Suppressor macrophage (primary cell): ENCODE measurements around the gene GZMB.
"Not testable (repeated sequence)": the region's sequence is repeated elsewhere in the genome, so short reads cannot be mapped to it uniquely, and the experiment has no call there.

Experiments
- DNase-seq, 4 experiments: peaks; one replicate each; pipeline ENCODE4 v3.0.0-alpha.2; 2020 to 2022
- total RNA-seq, 17 experiments: gene quantifications; one replicate each; lab custom pipeline; 2026; ENCODE audit warnings: mixed read lengths in 6 of 17, inconsistent platforms in 3 of 17; lab: John Stamatoyannopoulos, UW

The GZMB gene, protein sequence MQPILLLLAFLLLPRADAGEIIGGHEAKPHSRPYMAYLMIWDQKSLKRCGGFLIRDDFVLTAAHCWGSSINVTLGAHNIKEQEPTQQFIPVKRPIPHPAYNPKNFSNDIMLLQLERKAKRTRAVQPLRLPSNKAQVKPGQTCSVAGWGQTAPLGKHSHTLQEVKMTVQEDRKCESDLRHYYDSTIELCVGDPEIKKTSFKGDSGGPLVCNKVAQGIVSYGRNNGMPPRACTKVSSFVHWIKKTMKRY
- total RNA-seq: 0 to 1.5 (median 0.07) reads per million in 17 experiments

DNA sequence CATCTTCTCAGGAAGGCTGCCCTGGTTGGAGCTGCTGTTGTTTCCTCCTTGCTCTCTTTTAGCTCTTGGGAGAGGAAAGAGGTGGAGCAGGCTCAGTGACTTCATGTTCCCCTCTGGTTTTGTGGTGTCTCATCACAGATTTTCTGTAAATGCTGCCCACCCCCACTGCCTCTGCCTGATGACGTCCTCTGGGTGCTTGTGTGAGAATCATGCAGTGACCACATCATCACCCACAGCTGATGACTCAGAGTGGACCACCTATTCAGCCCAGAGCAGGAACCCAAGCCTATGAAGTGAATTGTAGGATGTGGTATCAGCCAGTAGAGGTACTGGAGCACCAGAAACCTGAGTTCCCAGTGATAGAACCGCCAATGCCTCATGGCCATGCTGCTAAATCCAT lies at the start of gene GZMB:
Gene GZMB, minus strand, starts transcription at position 33 of the 400 bp plus-strand sequence. Its CDS starts 30 bp downstream, at position 3.
- DNase-seq: peak; percentile 27 to 51 (median 30)

DNA sequence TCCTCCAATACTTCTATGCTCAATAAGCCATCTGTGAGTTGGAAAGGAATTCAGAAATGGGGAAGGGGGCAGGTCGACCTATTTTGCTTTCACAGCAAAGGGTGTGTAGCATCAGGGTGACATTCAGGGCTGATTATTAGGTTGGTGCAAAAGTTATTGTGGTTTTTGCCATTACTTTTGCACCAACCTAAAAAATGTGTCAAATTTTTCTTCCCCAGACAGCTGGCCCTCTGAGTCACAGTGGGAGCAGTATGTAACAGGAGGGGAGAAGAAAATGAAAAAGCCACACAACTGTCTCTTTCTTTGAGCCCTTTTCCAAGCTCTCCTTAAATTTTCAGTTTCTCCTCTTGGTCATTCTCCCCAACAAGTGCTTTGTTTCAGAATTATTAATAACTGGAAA lies 47.1 kb upstream of the GZMB start:
- DNase-seq: no peak

DNA sequence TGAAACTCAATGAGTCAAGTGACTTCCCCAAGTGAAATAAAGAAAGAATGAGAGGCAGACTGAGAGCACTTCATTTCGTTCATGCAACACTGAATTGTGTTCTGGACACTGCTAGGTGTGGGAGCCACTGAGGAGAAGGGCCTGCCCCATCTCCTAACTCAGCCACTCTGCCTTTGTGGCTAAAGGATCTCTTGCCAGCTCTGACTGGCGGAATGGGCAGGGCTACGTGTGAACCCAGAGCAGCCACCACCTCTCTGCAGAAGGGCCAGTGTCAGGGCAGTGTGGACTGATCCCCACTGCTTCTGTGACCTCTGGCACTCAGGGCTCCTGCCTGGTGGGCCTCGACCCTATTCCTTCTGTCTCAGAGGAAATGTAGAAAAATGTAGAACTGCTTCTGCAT lies 46.5 kb upstream of the GZMB start:
- DNase-seq: no peak

DNA sequence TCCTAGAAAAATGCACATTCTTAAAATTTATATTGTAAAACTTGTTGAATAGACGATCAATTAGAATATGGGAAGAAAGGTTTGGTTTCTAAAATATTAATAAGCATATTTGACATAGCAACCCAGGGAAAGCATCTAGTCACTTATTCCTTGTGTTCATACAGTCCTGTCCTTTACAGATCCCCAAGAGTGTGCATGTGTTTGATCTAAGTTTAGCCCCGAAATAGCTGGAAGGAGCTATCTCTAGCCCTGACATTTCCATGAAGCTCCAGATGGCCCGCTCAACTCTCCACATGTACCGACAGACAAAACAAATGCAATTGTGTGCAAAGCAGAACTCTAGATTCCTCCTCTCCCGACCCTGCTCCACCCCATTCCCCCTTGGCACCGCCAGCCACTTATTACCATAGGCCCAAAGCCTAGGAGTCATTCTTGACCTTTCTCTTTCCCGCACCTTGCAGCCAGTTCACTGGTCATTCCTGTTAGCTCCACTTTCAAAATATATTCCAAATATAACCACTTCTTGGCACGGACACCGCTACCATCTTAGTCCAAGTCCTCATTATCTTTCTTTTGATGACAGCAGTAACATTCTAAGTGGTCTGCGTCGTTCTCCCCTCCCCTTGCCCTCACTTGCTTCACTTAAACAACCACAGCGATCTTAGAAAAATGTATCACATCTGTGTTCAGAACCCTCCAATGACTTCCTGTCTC lies 45.4 kb upstream of the GZMB start:
- no peak for DNase-seq

DNA sequence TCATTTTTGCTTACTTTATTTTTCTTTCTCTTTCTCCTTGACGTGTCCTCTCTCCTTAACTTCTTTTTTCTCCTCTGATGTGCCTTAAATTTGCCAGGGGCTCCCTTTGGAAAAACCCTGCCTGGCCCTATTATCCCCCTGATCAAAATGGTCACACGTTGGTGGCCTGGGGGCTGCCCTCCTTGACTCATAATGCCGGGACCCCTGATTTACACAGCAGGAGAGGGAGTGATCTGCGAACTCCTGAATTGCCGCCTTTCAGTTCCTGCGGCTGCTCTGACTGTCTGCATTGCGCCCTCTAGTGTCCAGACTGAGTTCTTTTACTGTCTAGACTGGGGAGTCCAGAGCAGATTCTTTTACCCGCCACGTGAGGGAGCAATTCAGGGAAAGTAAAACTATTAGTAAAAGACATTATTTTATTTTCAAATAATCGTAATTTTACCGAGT lies 44.8 kb upstream of the GZMB start:
- peak; percentile 89 to 95 (median 92) for DNase-seq

DNA sequence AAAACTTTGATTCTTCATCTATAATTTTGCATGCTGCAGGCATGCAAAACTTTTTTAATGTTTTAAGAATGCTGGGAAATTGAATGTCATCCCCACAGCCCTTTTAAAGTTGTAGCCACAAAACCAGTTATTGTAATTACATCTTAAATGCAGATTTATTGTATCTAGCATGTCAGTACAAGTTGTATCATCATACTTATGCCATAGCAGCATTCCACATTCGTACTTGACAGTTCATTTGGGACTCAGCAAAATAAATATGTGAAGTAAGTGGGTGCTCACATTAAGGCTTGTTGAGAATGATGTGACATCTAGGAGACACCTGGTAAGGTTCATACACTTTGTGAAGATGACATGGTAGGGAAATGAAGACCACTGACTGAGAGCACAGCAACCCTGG lies 44.0 kb upstream of the GZMB start:
- DNase-seq: no peak

DNA sequence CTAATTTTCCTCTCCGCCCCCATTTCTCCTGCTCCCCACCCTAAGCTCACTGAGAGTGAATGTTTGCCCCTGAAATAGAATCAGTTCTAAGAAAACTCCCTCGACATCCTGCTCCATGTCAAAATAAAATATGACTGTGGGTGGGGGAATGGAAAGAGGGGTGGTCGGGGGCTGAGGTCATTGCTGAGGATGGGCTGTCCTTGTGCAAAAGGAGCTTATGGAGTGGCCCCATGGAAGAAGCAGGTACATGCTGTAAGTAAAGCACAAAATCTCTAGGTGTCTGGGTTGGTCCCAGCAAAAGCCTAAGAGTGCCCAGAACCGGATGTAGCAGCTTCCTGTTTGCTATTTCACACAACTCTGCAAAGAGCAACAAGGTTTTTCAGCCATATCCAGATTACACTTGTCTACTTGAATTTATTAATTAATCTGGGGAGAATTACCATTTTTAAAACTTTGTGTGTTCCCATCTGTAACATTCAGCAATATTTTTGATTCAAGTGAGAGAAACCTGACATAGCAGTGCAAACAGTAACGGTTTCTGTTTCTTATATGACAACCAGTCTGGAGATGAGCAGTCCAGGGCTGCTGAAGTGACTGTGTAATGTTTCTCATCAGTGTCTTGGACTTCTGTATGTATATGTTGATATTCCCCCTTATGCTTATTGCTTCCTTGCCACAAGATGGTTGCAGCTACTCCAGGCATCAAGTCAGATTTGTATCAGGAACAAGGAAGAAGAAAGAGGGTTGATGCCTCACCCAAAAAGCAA lies 40.4 kb upstream of the GZMB start:
- DNase-seq: peak; percentile 17 to 49 (median 38)

DNA sequence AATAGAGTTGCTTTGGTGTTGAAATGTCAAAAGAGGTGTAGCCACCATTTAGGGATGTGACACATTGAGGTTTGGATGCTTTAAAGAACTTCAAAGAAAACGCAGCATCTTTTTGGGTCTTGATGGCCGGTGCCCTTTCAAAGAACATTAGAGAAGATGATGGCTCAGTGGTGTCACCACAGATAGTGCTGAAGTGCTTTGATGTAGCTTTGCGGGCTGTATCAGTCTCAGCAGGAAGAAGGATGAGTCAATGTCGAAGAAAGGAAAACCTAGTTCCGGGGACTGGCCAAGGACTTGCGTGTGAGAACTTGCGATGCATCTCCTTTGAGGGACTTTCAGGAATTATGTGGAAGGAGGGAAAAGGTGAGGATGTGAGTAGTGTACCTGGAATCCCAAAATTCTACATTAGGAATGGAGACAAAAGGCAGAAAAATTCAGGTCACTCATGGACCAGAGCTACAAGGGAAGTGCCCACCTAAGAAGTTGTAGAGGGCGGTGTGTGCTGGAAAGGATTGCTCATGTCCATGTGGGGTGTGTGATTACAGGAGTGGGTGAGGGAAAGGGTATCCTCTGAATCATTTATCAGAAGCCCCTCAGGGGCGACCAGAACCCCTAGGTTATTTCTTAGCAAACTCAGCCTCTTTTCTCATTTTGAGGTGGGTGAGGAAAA lies 39.7 kb upstream of the GZMB start:
- DNase-seq: peak in 3 of 4 experiments; percentile 39 to 44 (median 40)

DNA sequence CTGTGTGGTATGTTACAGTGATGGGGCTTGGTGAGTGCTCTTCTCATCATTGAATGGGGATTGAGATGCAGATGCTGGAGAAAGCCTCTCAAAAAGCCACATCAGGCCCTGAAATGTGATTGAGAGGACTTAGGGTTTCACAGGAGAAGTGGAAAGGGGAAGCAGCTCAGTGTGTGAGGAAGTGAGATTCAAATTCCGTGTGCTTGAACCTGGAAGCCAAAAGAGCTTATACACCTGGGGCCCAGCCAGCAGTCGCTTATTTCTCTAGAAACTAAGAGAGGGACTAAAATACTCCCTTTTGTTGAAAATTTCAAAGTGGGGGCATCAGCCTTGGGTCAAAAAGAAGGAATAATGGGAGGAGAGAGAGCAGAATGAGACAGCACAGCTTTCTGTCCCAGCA lies 39.1 kb upstream of the GZMB start:
- DNase-seq: peak; percentile 23 to 65 (median 56)

DNA sequence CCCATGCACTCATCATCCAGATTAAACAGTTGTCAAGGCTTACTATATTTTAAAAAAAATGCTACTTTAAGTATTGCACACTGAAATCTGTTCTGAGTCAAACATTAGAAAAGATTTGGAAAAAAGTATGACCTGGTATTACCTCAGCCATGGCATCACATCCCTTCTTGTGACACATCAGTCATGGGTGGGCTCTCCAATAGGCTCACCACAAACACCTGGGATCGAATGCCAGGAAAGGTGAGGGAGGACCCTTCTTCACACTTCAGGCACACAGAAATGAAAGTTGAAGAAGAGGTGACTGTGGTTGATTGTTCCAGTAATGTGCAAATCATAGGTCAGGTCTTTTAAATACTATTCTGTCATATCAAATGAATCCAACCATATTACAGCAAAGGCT lies 36.6 kb upstream of the GZMB start:
- no peak for DNase-seq

DNA sequence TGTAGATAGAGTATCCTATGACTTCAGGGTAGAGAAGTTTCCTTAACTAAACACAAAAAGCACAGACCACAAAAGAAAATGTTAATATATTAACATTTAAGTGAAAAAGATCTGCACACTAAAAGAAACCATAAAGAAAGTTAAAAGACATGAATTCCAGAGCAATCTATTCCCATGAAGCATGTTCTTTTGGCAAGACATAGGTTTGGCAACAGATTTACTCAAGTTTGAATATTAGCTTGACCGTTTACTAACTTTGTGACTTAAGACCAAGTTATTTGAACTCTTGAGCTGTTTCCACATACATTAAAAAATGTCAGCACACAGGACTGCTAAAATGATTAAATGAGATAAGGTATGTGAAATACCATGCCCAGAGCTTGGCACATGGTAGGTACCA lies 35.7 kb upstream of the GZMB start:
- DNase-seq: no peak

DNA sequence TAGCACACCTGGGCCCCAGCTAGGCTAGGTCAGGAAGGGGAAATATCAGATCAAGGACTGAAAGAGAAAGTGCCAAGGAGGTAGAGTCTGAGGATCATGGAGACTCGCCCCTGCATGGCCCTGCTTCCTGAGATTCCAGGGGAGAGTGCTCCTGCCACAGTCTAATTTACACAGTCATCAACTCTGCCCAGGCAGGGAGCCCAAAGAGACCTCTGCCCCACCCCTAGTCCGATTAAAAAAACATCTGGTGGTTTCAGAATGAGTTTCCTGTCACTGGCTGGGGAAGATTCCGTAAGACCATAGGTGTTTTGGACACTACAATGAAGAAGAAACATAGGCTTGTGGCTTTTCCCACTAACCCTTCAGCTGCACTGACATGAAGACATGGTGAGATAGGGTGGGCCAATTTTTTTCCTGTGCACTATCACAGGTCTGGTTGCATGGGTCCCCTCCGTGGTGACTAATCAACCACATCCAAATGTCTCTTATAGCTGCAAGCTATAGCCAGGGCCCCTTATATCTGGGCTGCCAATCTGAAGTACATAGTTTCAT lies 31.5 kb upstream of the GZMB start:
- no peak for DNase-seq

DNA sequence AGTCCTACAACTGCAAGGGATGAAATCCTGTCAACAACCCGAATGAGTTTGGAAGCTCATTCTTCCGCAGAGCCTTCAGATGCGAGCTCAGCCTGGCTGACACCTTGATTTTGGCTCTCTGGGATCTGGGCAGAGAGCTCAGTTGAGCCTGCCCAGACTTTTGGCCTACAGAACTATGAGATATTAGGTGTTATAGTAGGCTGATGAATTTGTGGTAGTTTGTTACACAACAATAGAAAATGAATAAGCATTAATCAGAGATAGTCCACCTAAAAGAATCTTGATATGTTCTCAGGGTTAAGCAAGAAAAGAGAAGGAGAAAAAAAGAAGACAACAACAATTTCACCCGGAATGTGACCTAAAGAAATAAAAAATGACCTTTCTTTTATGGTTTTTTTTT lies 30.4 kb upstream of the GZMB start:
- no peak for DNase-seq

DNA sequence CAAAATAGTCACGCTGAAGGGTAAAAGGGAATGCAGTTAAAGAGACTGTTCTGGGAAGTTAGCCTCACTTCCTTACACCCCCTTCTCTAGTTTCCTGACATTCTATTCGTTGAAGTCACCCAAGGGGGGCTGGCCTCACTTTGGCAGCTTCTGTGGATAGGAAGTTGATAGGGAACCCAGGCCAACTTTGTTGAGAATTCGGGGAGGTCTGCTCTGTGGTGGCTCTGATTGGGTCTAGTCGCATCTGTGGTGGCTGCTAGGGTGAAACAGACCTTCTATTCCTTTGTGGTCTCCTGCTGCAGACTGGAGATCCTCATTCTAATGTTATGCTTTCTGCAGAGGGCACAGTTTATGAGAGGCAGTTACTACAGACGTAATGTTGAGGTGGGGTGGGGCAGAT lies 28.8 kb upstream of the GZMB start:
- DNase-seq: peak in 3 of 4 experiments; percentile 29 to 47 (median 43)

DNA sequence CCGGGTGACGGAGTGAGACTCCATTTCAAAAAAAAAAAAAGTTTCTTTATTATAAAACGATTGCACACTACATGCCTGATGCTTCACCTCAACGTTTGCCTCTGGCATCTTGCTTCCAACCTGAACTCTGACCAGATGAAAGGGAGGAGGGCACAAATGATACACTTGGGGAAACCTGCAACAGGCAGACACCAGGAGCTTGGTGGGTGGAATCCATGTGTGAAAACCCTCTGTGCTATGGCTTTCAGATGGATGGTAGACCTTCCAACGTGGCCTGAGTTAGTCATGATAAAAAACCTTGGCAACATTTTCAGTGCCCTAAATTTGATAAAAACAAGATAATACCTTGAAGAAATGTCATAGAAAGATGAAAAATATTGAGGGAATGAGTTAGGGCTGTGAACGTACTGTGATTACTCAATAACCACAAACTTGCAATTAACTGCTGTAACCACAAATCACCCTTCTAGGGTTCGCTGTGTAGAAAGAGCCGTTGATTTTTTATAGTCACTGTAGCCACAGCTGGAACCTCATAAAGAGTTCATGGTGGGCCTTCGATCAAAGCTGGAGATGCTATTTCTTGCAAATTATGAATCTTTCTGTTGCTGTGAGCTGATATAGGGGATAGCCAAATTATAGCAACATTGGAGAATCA lies 26.1 kb upstream of the GZMB start:
- DNase-seq: no peak

DNA sequence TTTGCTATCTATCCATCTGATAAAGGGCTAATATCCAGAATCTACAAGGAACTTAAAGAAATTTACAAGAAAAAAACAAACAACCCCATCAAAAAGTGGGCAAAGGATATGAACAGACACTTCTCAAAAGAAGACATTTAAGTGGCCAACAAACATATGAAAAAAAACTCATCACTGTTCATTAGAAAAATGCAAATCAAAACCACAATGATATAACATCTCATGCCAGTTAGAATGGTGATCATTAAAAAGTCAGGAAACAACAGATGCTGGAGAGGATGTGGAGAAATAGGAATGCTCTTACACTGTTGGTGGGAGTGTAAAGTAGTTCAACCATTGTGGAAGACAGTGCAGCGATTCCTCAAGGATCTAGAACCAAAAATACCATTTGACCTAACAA lies 14.4 kb upstream of the GZMB start:
- DNase-seq: not testable (repeated sequence)

DNA sequence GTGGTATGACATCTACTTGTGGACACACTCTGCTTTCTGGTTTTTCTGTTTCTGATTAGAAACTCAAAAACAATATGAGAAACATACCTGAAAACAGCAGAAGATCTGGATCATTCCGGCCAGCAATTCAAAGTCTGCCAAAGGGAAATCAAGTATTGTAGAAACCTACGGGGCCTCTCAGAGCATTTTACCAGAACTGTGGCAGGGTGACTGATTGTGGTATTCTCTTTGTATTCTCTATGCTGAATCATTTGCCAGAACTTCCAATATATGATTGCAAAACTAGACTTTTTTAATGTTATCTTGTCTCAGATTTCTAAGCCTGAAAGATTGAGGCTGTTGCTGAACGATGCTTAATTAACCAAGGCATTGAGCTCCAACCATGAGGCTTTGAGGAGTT lies 5.9 kb upstream of the GZMB start:
- DNase-seq: no peak

DNA sequence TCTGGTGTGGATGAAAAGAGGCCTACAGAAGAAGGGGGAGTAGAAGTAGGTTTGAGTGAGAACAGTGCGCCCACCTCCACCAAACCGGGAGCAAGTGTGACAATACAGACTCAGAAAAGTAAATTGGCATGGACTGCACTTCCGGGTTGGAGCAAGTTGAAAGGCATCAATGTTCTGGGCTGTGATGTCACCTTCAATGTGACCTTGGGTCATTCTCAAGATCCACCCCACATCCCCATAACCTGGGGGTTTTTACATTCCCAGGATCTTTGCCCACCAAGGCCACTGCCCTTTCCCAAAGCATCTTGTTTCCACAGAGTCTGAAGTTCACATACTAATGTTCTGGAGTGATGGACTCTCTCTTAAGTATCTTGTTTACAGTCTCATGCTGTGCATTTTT lies 5.3 kb upstream of the GZMB start:
- no peak for DNase-seq

DNA sequence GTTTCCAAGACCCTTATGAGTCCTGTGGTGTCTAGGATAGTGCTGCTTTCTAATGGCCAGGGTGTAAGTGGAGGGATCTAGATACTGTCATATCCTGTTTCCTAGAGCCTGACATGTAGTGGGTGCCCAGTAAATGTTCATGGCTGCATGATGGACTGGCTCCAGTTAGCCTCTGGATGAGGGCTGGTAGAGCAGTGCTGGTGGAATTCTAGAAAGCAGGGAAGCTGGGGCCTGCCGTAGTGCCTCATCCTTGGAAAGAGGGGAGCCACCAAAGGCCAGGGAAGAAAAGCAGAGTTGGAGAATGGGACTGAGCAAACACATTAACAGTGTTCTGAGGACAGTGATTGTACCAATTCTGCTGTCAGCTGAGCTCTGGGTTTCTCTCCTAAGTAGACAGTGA lies 637 bp downstream of the GZMB start:
- DNase-seq: no peak

DNA sequence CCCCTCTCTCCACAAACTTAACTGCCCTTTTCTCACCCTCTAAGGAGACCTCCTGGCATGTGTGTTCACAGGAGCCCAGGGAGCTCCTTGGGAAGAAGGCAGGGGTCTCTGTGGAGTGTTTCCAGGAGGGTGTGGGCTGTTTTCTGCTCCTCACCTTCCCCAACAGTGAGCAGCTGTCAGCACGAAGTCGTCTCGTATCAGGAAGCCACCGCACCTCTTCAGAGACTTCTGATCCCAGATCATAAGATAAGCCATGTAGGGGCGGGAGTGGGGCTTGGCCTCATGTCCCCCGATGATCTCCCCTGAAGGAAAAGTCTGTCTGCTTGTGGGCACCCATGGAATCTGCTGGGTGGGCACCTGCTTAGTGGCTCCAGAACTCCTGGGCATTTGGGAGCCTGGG lies 1.2 kb downstream of the GZMB start:
- DNase-seq: no peak

DNA sequence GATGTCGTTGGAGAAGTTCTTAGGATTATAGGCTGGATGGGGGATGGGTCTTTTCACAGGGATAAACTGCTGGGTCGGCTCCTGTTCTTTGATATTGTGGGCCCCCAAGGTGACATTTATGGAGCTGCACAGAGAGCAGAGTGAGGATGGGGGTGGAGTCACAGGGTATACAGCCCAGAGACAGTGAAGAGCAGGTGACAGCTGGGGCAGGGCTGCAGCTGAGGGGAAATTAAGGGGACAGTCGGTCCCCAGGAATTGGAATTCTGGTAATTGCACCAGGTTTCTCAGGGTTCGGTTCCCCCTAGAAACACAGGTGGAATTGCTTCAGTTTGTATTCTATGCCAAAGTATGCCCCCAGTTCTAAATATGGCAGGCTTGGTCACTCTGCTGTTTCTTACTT lies 1.7 kb downstream of the GZMB start:
- no peak for DNase-seq

DNA sequence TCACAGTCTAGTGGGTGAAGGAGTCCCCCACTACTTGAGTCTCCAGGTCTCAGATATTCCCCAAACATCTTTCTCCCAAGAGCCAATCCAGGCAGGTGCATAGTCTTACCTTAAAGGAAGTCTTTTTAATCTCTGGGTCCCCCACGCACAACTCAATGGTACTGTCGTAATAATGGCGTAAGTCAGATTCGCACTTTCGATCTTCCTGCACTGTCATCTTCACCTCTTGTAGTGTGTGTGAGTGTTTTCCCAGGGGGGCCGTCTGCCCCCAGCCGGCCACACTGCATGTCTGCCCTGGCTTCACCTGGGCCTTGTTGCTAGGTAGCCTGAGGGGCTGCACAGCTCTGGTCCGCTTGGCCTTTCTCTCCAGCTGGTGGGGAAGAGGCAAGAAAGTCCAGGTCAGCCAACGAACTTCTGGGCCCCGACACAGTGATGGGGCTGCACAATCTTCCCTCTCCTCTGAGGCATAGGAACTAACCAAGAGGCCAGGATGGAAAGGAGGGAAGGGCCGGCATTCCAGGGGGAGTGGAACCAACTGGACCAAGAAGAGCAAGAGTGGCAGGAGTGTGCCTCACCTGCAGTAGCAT lies 2.1 kb downstream of the GZMB start:
- no peak for DNase-seq
